Mesothelial cell of epicardium (in vitro differentiated cells): ENCODE results near the gene RNLS. TPM values are rescaled to one million over a fixed set of nuclear protein-coding genes. Genes with fewer than 3 reads are reported as not detected.

Experiments
- DNase-seq, 2 experiments: peaks; one replicate each; pipeline ENCODE4 v3.0.0; 2021; ENCODE audit warnings: low spot score in 2 of 2; ENCODE audit not compliant: unreplicated experiment in 2 of 2
- H3K27ac Mint-ChIP-seq: 2 replicates; pipeline ENCODE4 v1.8.0; 2021; ENCODE audit warnings: mixed read lengths
- H3K27me3 Mint-ChIP-seq: 2 replicates; pipeline ENCODE4 v1.8.0; 2021; ENCODE audit warnings: low read depth, mixed read lengths
- H3K36me3 Mint-ChIP-seq: 2 replicates; pipeline ENCODE4 v1.8.0; 2021; ENCODE audit warnings: mixed read lengths
- H3K4me1 Mint-ChIP-seq: 2 replicates; pipeline ENCODE4 v1.8.0; 2021; ENCODE audit warnings: mixed read lengths
- H3K4me3 Mint-ChIP-seq: 2 replicates; pipeline ENCODE4 v1.8.0; 2021; ENCODE audit warnings: mild to moderate bottlenecking, moderate library complexity, mixed read lengths
- H3K9me3 Mint-ChIP-seq: 2 replicates; pipeline ENCODE4 v1.8.0; 2021; ENCODE audit warnings: mixed read lengths
- CTCF ChIP-seq: fragments of 200-600 bp; sonication (generic); IDR thresholded peaks from one replicate; pipeline ENCODE4 v1.5.0; 2021; ENCODE audit warnings: antibody characterized with exemption; ENCODE audit not compliant: unreplicated experiment
- total RNA-seq: library from RNA; stranded (reverse); gene quantifications from 3 replicates; pipeline ENCODE4 v1.2.1, GENCODE V29; 2021

Gene RNLS
- total RNA-seq, 1 donor from 2014 or later = 9.4 TPM

GRCh38 chr10:88379575-88379974, 203.5 kb downstream of the RNLS start:
- Mint-ChIP-seq H3K4me1 (peaks cover 14% of the 10 kb centered on the region), H3K36me3 (peaks cover 2% of the 10 kb centered on the region), H3K9me3 (peaks cover 7% of the 10 kb centered on the region), H3K27me3 (no peaks in the 10 kb centered on the region), H3K4me3 (no peak overlapping the region), H3K27ac (no peak overlapping the region)
- no peak for TF ChIP-seq CTCF
- DNase-seq = no peak

- H3K4me3 Mint-ChIP-seq = no peak overlapping the region
- DNase-seq = no peak
- peaks cover 2% of the 10 kb centered on the region for H3K27me3 Mint-ChIP-seq
- no peak for TF ChIP-seq CTCF
- H3K27ac Mint-ChIP-seq = no peak overlapping the region
- H3K36me3 Mint-ChIP-seq = no peaks in the 10 kb centered on the region
- peaks cover 21% of the 10 kb centered on the region for H3K4me1 Mint-ChIP-seq
- H3K9me3 Mint-ChIP-seq = no peaks in the 10 kb centered on the region
These were observed 205.6 kb downstream of the RNLS start for GRCh38 chr10:88377510-88377909.

GRCh38 chr10:88374392-88375175, 208.5 kb downstream of the RNLS start:
- H3K36me3 Mint-ChIP-seq = no peaks in the 10 kb centered on the region
- DNase-seq = no peak
- TF ChIP-seq CTCF = no peak
- no peak overlapping the region for H3K4me3 Mint-ChIP-seq
- H3K27me3 Mint-ChIP-seq = peaks cover 2% of the 10 kb centered on the region
- H3K9me3 Mint-ChIP-seq = no peaks in the 10 kb centered on the region
- H3K4me1 Mint-ChIP-seq = peaks cover 40% of the 10 kb centered on the region
- H3K27ac Mint-ChIP-seq = peak overlapping the region; percentile 62

GRCh38 chr10:88372881-88373592, 210.1 kb downstream of the RNLS start:
- H3K4me1 Mint-ChIP-seq = peaks cover 38% of the 10 kb centered on the region
- no peak overlapping the region for H3K27ac Mint-ChIP-seq
- no peak overlapping the region for H3K4me3 Mint-ChIP-seq

GRCh38 chr10:88372051-88372715, 210.9 kb downstream of the RNLS start:
- peaks cover 6% of the 10 kb centered on the region for H3K9me3 Mint-ChIP-seq
- no peak for DNase-seq
- no peak overlapping the region for H3K4me3 Mint-ChIP-seq

More at GRCh38 chr10:88372881-88373592, 210.1 kb downstream of the RNLS start:
- no peak for TF ChIP-seq CTCF
- Mint-ChIP-seq H3K9me3 (no peaks in the 10 kb centered on the region), H3K27me3 (peaks cover 2% of the 10 kb centered on the region), H3K36me3 (no peaks in the 10 kb centered on the region)
- DNase-seq = no peak

More at GRCh38 chr10:88372051-88372715, 210.9 kb downstream of the RNLS start:
- Mint-ChIP-seq H3K27me3 (peaks cover 2% of the 10 kb centered on the region), H3K27ac (no peak overlapping the region), H3K36me3 (no peaks in the 10 kb centered on the region), H3K4me1 (peaks cover 38% of the 10 kb centered on the region)
- no peak for TF ChIP-seq CTCF
